ENCODE data around the gene VTCN1. TPM values are rescaled to one million over a fixed set of nuclear protein-coding genes. Genes with fewer than 3 reads are reported as not detected.

VTCN1 gene
- total RNA-seq, 2 donors from 2014 or later: not detected

DNA sequence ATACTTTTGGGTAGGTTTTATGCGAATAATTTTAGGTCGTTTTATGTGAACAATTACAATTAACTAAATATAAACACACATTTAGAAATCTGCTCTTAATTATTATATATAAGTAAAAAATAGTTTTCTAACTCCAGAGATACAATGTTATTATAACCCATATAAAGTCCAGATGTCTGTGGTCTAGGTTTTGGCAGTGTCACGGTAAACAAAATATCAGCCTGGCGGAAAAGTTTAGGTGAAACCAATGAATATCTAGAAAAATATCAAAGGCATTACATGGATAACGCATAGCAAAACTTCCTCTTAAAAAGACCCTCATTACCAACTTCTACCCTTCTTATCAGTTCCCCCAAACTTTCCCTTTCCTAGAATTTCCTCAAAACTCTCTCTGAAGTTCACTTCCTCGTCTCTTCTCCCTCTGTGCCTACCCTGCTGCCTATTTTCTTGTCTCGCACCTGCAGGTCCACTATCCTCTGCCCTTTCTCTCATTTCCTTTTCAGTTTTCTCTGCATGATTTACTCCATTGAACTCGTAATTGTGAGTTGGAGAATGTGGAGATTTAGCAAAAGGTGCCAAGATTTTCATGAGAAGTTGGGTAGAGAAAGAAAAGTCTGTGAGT is 21.8 kb downstream of the VTCN1 start:
- Mint-ChIP-seq H3K36me3 (ENCODE audit: low read depth) (no peaks in the 10 kb centered on the region), H3K4me3 (no peak overlapping the region), H3K27ac (no peak overlapping the region), H3K9me3 (peaks cover 9% of the 10 kb centered on the region), H3K27me3 (ENCODE audit: insufficient read depth) (no peaks in the 10 kb centered on the region), H3K4me1 (peaks cover 17% of the 10 kb centered on the region)
- Histone ChIP-seq H3K4me3 (ENCODE audit: low read length) (no peak overlapping the region), H3K9me3 (ENCODE audit: control insufficient read depth, low read length) (peaks cover 16% of the 10 kb centered on the region), H3K27me3 (ENCODE audit: control insufficient read depth, insufficient read depth, low read length, poor library complexity, severe bottlenecking) (no peaks in the 10 kb centered on the region), H3K36me3 (ENCODE audit: control insufficient read depth, insufficient read depth, low read length) (no peaks in the 10 kb centered on the region), H3K27ac (ENCODE audit: low read depth, low read length) (no peak overlapping the region), H3K9ac (ENCODE audit: extremely low read depth, low read length, poor library complexity, severe bottlenecking) (no peak overlapping the region), H3K4me1 (ENCODE audit: control insufficient read depth, insufficient read depth, low read length) (no peaks in the 10 kb centered on the region)
- TF ChIP-seq, protein P1, sequence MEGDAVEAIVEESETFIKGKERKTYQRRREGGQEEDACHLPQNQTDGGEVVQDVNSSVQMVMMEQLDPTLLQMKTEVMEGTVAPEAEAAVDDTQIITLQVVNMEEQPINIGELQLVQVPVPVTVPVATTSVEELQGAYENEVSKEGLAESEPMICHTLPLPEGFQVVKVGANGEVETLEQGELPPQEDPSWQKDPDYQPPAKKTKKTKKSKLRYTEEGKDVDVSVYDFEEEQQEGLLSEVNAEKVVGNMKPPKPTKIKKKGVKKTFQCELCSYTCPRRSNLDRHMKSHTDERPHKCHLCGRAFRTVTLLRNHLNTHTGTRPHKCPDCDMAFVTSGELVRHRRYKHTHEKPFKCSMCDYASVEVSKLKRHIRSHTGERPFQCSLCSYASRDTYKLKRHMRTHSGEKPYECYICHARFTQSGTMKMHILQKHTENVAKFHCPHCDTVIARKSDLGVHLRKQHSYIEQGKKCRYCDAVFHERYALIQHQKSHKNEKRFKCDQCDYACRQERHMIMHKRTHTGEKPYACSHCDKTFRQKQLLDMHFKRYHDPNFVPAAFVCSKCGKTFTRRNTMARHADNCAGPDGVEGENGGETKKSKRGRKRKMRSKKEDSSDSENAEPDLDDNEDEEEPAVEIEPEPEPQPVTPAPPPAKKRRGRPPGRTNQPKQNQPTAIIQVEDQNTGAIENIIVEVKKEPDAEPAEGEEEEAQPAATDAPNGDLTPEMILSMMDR (conservative IDR thresholded peaks at IDR 0.05): no peak
- DNase-seq: no peak
- 91 to 94% methylated on average over 5 to 6 of the region's 8 CpGs for WGBS, 2 experiments (ENCODE audit: insufficient coverage in 1 of 2, insufficient read length in 1 of 2)

DNA sequence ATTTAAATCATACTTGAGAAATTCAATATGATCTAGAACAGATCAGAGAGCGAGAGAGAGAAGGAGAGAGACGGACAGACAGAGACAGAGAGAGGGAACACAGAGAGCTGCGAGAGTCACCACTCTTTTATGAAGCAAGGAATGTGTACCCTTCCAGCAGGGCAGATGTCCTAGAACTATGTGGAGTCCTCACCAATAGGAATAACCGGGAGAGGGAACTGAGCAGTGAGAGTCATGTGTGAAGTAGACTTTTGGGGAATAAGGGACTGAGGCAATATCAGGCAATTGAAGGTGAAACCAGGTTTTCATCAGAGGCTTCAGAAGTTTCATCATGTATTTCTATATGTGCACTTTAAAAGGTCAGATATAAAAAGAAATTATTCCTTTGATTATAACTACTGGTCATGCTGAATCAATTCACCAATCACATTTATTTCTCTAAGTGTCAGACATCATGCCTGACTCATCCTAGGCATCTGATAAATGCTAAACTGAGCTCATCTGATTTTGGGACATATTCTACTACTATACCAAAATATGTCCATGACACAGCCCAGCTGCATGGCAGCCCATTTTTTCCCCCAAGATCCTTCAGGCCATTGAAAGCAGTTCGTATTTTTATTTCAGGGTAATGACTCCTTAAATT is 22.4 kb downstream of the VTCN1 start:
- Mint-ChIP-seq H3K27ac (no peak overlapping the region), H3K9me3 (peaks cover 9% of the 10 kb centered on the region)

GRCh38 chr1:117183112-117183511 is 27.6 kb downstream of the VTCN1 start:
- Histone ChIP-seq H3K27me3 (ENCODE audit: control insufficient read depth, insufficient read depth, low read length, poor library complexity, severe bottlenecking) (peaks cover 18% of the 10 kb centered on the region), H3K9me3 (ENCODE audit: control insufficient read depth, low read length) (no peaks in the 10 kb centered on the region), H3K27ac (ENCODE audit: low read depth, low read length) (no peak overlapping the region), H3K36me3 (ENCODE audit: control insufficient read depth, insufficient read depth, low read length) (no peaks in the 10 kb centered on the region), H3K4me1 (ENCODE audit: control insufficient read depth, insufficient read depth, low read length) (peaks cover 9% of the 10 kb centered on the region), H3K4me3 (ENCODE audit: low read length) (no peak overlapping the region), H3K9ac (ENCODE audit: extremely low read depth, low read length, poor library complexity, severe bottlenecking) (no peak overlapping the region)
- no peak overlapping the region for H3K4me3 Mint-ChIP-seq
- no peaks in the 10 kb centered on the region for H3K36me3 Mint-ChIP-seq (ENCODE audit: low read depth)
- TF ChIP-seq, protein P1 (conservative IDR thresholded peaks at IDR 0.05): no peak
- no peak for DNase-seq
- no peaks in the 10 kb centered on the region for H3K9me3 Mint-ChIP-seq
- peaks cover 2% of the 10 kb centered on the region for H3K27me3 Mint-ChIP-seq (ENCODE audit: insufficient read depth)
- peaks cover 34% of the 10 kb centered on the region for H3K4me1 Mint-ChIP-seq
- 92 to 96% methylated on average over 3 to 4 of the region's 4 CpGs for WGBS, 2 experiments (ENCODE audit: insufficient coverage in 1 of 2, insufficient read length in 1 of 2)
- no peak overlapping the region for H3K27ac Mint-ChIP-seq

More for the DNA sequence above, 22.4 kb downstream of the VTCN1 start:
- peak overlapping the region; percentile 4 for H3K9ac ChIP-seq (ENCODE audit: extremely low read depth, low read length, poor library complexity, severe bottlenecking)
- 89 to 91% methylated on average over 4 to 5 of the region's 5 CpGs for WGBS, 2 experiments (ENCODE audit: insufficient coverage in 1 of 2, insufficient read length in 1 of 2)
- TF ChIP-seq, protein P1 (conservative IDR thresholded peaks at IDR 0.05): no peak
- H3K9me3 ChIP-seq (ENCODE audit: control insufficient read depth, low read length): peaks cover 14% of the 10 kb centered on the region
- H3K36me3 ChIP-seq (ENCODE audit: control insufficient read depth, insufficient read depth, low read length): no peaks in the 10 kb centered on the region
- no peaks in the 10 kb centered on the region for H3K4me1 ChIP-seq (ENCODE audit: control insufficient read depth, insufficient read depth, low read length)
- no peak overlapping the region for H3K4me3 ChIP-seq (ENCODE audit: low read length)
- no peaks in the 10 kb centered on the region for H3K27me3 ChIP-seq (ENCODE audit: control insufficient read depth, insufficient read depth, low read length, poor library complexity, severe bottlenecking)
- DNase-seq: no peak
- H3K27me3 Mint-ChIP-seq (ENCODE audit: insufficient read depth): no peaks in the 10 kb centered on the region
- no peak overlapping the region for H3K27ac ChIP-seq (ENCODE audit: low read depth, low read length)
- no peak overlapping the region for H3K4me3 Mint-ChIP-seq
- peaks cover 17% of the 10 kb centered on the region for H3K4me1 Mint-ChIP-seq
- H3K36me3 Mint-ChIP-seq (ENCODE audit: low read depth): no peaks in the 10 kb centered on the region

Data from endodermal cell (in vitro differentiated cells).